HepG2 (cell line): ENCODE data around the gene ELOVL5. TPM values are rescaled to one million over a fixed set of nuclear protein-coding genes. Genes with fewer than 3 reads are reported as not detected.

Experiments
- GATAD1 ChIP-seq: IDR thresholded peaks from 2 replicates; pipeline ENCODE4 v1.6.1; 2016; ENCODE audit warnings: missing genetic modification reagents, missing compliant biosample characterization
- HMG20A ChIP-seq: IDR thresholded peaks from 2 replicates; pipeline ENCODE4 v1.6.1; 2016; ENCODE audit warnings: borderline replicate concordance
- ZNF101 ChIP-seq: sonication (generic); formaldehyde crosslinking; IDR thresholded peaks from 2 replicates; pipeline ENCODE4 v1.4.0; 2020; ENCODE audit warnings: mild to moderate bottlenecking, low read depth, missing genetic modification reagents, borderline replicate concordance
- ZNF263 ChIP-seq: sonication (generic); formaldehyde crosslinking; IDR thresholded peaks from 2 replicates; pipeline ENCODE4 v1.4.0; 2020; ENCODE audit warnings: missing genetic modification reagents
- ZNF3 ChIP-seq: IDR thresholded peaks from 2 replicates; pipeline ENCODE4 v1.7.0; 2017; ENCODE audit warnings: inconsistent platforms
- ZNF337 ChIP-seq: sonication (generic); formaldehyde crosslinking; IDR thresholded peaks from 2 replicates; pipeline ENCODE4 v1.5.1; 2020; ENCODE audit warnings: missing genetic modification reagents, low read depth, mild to moderate bottlenecking, borderline replicate concordance
- ZSCAN12 ChIP-seq: sonication (generic); formaldehyde crosslinking; IDR thresholded peaks from 2 replicates; pipeline ENCODE4 v1.9.0; 2021; ENCODE audit warnings: mild to moderate bottlenecking, missing genetic modification reagents
- polyA plus RNA-seq, 8 experiments: library from polyadenylated mRNA; depleted of rRNA in 3 of 8; stranded (reverse) in 7 of 8; unstranded in 1 of 8; fragments of >200 nt; fragmentation: Illumina TruSeq in 4 of 8; extraction: Trizol in 4 of 8; gene quantifications; 2 replicates each; pipeline versions ENCODE4 v1.2.1 to v1.2.3, GENCODE V29; 2011 to 2016; ENCODE audit warnings: low read depth in 4 of 8, missing spikeins in 1 of 8, mixed read lengths in 1 of 8; ENCODE audit not compliant: insufficient read depth in 1 of 8
- total RNA-seq, 5 experiments: library from RNA; depleted of rRNA; stranded (reverse); fragments of >200 nt; fragmentation: Illumina TruSeq; extraction: Trizol; gene quantifications; 2 replicates each; pipeline ENCODE4 v1.2.3, GENCODE V29; 2016; ENCODE audit warnings: low read depth in 1 of 5
- TF ChIP-seq, protein P1 (sequence below): sonication (generic); formaldehyde crosslinking; IDR thresholded peaks from 2 replicates; pipeline ENCODE4 v1.4.0; 2020; ENCODE audit warnings: missing genetic modification reagents, mild to moderate bottlenecking, borderline replicate concordance
- TF ChIP-seq, protein P2 (sequence below): sonication (generic); formaldehyde crosslinking; IDR thresholded peaks from 2 replicates; pipeline ENCODE4 v1.4.0; 2020; ENCODE audit warnings: mild to moderate bottlenecking, missing genetic modification reagents
- TF ChIP-seq, protein P3 (sequence below): sonication (generic); formaldehyde crosslinking; IDR thresholded peaks from 2 replicates; pipeline ENCODE4 v1.8.1; 2023; ENCODE audit warnings: missing genetic modification reagents, mild to moderate bottlenecking, borderline replicate concordance
- TF ChIP-seq, protein P4 (sequence below): sonication (generic); formaldehyde crosslinking; IDR thresholded peaks from 2 replicates; pipeline ENCODE4 v1.8.0; 2023; ENCODE audit warnings: mild to moderate bottlenecking, missing genetic modification reagents
- TF ChIP-seq, protein P5 (sequence below): sonication (generic); formaldehyde crosslinking; IDR thresholded peaks from 2 replicates; pipeline ENCODE4 v1.4.0; 2020; ENCODE audit warnings: mild to moderate bottlenecking, missing genetic modification reagents
- TF ChIP-seq, protein P6 (sequence below): IDR thresholded peaks from 2 replicates; pipeline ENCODE4 v1.6.1; 2016; ENCODE audit warnings: missing biosample characterization, missing genetic modification reagents, low read depth

Gene ELOVL5
- total and polyA plus RNA-seq, 2 of the 13 experiments (the other 11 are each of a cell fraction or from before 2014, with no cell fraction given): 50.1 to 72.4 TPM

DNA sequence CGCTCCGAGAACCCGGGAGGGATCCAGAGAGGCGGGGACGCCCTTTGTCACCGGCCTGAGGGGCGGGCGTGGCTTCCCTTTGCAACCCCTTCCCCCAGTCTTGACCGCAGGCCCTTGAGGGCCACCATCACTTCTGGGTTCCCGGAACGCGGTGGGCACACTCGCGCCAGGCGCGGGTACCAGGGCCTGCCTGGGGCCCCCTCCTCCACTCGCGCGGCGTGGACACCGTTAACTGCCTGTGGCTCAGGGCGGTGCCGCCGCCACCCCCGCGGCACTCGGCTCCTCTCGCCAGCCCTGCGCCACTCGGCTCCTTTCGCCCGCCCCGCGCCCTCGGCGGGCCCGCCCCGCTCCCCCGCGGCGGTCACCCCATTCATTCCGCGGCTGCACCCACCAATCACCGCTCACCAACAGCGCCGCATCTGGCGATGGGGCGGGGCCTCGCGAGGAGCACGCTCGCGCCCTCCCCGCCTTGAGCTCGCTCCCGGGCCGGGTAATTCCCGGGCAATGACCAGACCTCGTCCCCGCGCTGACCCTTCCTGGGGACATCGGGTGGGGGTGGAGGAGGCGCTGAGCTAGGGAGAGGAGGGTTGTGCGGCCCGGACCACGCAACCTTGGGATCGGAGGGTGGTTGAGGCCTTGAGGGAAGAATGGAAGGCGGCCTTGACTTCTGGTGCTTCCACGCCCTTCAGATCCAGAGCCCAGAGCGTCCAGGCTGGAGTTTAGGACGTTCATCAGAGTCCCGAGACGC lies 10.5 kb upstream of the ELOVL5 start (continued):
- TF ChIP-seq, protein P1, sequence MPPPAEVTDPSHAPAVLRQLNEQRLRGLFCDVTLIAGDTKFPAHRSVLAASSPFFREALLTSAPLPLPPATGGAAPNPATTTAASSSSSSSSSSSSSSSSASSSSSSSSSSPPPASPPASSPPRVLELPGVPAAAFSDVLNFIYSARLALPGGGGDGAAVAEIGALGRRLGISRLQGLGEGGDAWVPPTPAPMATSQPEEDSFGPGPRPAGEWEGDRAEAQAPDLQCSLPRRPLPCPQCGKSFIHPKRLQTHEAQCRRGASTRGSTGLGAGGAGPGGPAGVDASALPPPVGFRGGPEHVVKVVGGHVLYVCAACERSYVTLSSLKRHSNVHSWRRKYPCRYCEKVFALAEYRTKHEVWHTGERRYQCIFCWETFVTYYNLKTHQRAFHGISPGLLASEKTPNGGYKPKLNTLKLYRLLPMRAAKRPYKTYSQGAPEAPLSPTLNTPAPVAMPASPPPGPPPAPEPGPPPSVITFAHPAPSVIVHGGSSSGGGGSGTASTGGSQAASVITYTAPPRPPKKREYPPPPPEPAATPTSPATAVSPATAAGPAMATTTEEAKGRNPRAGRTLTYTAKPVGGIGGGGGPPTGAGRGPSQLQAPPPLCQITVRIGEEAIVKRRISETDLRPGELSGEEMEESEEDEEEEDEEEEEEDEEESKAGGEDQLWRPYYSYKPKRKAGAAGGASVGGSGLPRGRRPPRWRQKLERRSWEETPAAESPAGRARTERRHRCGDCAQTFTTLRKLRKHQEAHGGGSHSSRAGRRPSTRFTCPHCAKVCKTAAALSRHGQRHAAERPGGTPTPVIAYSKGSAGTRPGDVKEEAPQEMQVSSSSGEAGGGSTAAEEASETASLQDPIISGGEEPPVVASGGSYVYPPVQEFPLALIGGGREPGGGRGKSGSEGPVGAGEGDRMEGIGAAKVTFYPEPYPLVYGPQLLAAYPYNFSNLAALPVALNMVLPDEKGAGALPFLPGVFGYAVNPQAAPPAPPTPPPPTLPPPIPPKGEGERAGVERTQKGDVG (CRISPR knock-in tag): no peak
- TF ChIP-seq HMG20A (peak; percentile 11; the same call in 1 of the 2 replicates), ZNF263 (CRISPR knock-in tag) (peak; percentile 65), ZNF337 (no peak), ZNF3 (CRISPR knock-in tag) (no peak), ZSCAN12 (CRISPR knock-in tag) (no peak), GATAD1 (peak; percentile 72), ZNF101 (CRISPR knock-in tag) (no peak; the same call in 1 of the 2 replicates)
- TF ChIP-seq, protein P2, sequence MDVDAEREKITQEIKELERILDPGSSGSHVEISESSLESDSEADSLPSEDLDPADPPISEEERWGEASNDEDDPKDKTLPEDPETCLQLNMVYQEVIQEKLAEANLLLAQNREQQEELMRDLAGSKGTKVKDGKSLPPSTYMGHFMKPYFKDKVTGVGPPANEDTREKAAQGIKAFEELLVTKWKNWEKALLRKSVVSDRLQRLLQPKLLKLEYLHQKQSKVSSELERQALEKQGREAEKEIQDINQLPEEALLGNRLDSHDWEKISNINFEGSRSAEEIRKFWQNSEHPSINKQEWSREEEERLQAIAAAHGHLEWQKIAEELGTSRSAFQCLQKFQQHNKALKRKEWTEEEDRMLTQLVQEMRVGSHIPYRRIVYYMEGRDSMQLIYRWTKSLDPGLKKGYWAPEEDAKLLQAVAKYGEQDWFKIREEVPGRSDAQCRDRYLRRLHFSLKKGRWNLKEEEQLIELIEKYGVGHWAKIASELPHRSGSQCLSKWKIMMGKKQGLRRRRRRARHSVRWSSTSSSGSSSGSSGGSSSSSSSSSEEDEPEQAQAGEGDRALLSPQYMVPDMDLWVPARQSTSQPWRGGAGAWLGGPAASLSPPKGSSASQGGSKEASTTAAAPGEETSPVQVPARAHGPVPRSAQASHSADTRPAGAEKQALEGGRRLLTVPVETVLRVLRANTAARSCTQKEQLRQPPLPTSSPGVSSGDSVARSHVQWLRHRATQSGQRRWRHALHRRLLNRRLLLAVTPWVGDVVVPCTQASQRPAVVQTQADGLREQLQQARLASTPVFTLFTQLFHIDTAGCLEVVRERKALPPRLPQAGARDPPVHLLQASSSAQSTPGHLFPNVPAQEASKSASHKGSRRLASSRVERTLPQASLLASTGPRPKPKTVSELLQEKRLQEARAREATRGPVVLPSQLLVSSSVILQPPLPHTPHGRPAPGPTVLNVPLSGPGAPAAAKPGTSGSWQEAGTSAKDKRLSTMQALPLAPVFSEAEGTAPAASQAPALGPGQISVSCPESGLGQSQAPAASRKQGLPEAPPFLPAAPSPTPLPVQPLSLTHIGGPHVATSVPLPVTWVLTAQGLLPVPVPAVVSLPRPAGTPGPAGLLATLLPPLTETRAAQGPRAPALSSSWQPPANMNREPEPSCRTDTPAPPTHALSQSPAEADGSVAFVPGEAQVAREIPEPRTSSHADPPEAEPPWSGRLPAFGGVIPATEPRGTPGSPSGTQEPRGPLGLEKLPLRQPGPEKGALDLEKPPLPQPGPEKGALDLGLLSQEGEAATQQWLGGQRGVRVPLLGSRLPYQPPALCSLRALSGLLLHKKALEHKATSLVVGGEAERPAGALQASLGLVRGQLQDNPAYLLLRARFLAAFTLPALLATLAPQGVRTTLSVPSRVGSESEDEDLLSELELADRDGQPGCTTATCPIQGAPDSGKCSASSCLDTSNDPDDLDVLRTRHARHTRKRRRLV (CRISPR knock-in tag): no peak
- TF ChIP-seq, protein P3, sequence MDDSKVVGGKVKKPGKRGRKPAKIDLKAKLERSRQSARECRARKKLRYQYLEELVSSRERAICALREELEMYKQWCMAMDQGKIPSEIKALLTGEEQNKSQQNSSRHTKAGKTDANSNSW (CRISPR knock-in tag): peak; percentile 51; the same call in 1 of the 2 replicates
- TF ChIP-seq, protein P4, sequence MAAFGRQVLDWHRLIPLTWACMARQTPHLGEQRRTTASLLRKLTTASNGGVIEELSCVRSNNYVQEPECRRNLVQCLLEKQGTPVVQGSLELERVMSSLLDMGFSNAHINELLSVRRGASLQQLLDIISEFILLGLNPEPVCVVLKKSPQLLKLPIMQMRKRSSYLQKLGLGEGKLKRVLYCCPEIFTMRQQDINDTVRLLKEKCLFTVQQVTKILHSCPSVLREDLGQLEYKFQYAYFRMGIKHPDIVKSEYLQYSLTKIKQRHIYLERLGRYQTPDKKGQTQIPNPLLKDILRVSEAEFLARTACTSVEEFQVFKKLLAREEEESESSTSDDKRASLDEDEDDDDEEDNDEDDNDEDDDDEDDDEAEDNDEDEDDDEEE (CRISPR knock-in tag): peak; percentile 88
- TF ChIP-seq, protein P5, sequence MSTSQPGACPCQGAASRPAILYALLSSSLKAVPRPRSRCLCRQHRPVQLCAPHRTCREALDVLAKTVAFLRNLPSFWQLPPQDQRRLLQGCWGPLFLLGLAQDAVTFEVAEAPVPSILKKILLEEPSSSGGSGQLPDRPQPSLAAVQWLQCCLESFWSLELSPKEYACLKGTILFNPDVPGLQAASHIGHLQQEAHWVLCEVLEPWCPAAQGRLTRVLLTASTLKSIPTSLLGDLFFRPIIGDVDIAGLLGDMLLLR (CRISPR knock-in tag): no peak; the same call in 1 of the 2 replicates
- TF ChIP-seq, protein P6, sequence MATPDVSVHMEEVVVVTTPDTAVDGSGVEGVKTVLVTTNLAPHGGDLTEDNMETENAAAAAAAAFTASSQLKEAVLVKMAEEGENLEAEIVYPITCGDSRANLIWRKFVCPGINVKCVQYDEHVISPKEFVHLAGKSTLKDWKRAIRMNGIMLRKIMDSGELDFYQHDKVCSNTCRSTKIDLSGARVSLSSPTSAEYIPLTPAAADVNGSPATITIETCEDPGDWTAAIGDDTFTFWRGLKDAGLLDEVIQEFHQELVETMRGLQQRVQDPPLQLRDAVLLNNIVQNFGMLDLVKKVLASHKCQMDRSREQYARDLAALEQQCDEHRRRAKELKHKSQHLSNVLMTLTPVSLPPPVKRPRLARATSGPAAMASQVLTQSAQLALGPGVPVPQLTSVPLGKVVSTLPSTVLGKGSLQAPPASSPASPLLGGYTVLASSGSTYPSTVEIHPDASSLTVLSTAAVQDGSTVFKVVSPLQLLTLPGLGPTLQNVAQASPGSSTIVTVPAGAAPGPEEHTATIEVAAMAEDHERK (CRISPR knock-in tag): peak; percentile 52; the same call in 1 of the 2 replicates
